ENCODE results near the gene SSX7. TPM values are rescaled to one million over a fixed set of nuclear protein-coding genes. Genes with fewer than 3 reads are reported as not detected.
"Not testable (repeated sequence)": the region's sequence is repeated elsewhere in the genome, so short reads cannot be mapped to it uniquely, and the experiment has no call there.

The SSX7 gene
- total RNA-seq, 3 donors from 2014 or later (not counting 1 experiment from before 2014, with no cell fraction given), result not detected

GRCh38 chrX:52608961-52609360 lies 45.7 kb downstream of the SSX7 start:
- ATAC-seq (no peak), DNase-seq (no peak)
- 90% methylated on average over 1 of the region's 1 CpG for WGBS (ENCODE audit: insufficient coverage)
- Histone ChIP-seq H3K4me3 (ENCODE audit: low read length) (no peak overlapping the region), H3K9me3 (ENCODE audit: control insufficient read depth, insufficient read depth, low read length) (no peaks in the 10 kb centered on the region), H3K27me3 (ENCODE audit: control insufficient read depth, insufficient read depth, low read length) (no peaks in the 10 kb centered on the region), H3K36me3 (ENCODE audit: control insufficient read depth, insufficient read depth, low read length) (no peaks in the 10 kb centered on the region), H3K4me1 (ENCODE audit: control insufficient read depth, insufficient read depth, low read length) (no peaks in the 10 kb centered on the region), H3K27ac (ENCODE audit: low read length) (no peak overlapping the region)
- H3K4me1 Mint-ChIP-seq, result no peaks in the 10 kb centered on the region
- H3K27ac Mint-ChIP-seq, result no peak overlapping the region
- H3K9me3 Mint-ChIP-seq, result no peaks in the 10 kb centered on the region
- intact Hi-C loops (cut with micrococcal nuclease), result no loop called here
- no peak for TF ChIP-seq CTCF (IDR thresholded peaks at IDR 0.05)
- H3K27me3 Mint-ChIP-seq (ENCODE audit: low read depth in 2 of 2), result peaks cover 0 to 35% of the 10 kb centered on the region in 2 donors
- no peak overlapping the region for H3K4me3 Mint-ChIP-seq
- no peaks in the 10 kb centered on the region for H3K36me3 Mint-ChIP-seq

DNA sequence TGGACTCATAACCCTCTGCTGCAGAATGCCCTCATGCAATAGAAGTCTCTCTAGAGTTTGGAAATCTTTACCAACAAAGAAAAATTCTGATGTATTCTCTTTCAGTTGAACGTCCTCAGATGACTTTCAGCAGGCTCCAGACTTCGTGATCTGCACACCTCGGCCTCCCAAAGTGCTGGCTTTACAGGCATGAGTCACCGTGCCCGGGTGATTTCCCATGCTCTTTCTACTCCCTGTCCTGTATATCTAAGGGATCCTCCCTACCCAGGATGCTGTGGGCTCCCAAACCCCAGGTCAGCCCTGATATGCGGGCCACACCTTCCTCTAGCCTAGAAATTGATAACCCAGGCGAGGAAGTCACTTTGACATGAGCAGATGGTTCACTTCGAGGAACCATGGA lies 51.5 kb downstream of the SSX7 start:
- 89% methylated on average over 8 of the region's 8 CpGs for WGBS (ENCODE audit: insufficient coverage)
- not testable (repeated sequence) for H3K4me1 Mint-ChIP-seq

GRCh38 chrX:52598886-52599285 lies 55.8 kb downstream of the SSX7 start:
- no peaks in the 10 kb centered on the region for H3K36me3 Mint-ChIP-seq
- no peaks in the 10 kb centered on the region for H3K36me3 ChIP-seq (ENCODE audit: control insufficient read depth, insufficient read depth, low read length)
- 86% methylated on average over 3 of the region's 7 CpGs for WGBS (ENCODE audit: insufficient coverage)
- H3K9me3 Mint-ChIP-seq, result no peaks in the 10 kb centered on the region
- H3K27me3 Mint-ChIP-seq (ENCODE audit: low read depth in 2 of 2), result peaks cover 3 to 31% of the 10 kb centered on the region in 2 donors
- H3K9me3 ChIP-seq (ENCODE audit: control insufficient read depth, insufficient read depth, low read length), result no peaks in the 10 kb centered on the region
- H3K4me3 Mint-ChIP-seq, result no peak overlapping the region
- DNase-seq (no peak), ATAC-seq (no peak)
- no peaks in the 10 kb centered on the region for H3K4me1 Mint-ChIP-seq
- intact Hi-C loops (cut with micrococcal nuclease), result no loop called here
- no peaks in the 10 kb centered on the region for H3K27me3 ChIP-seq (ENCODE audit: control insufficient read depth, insufficient read depth, low read length)
- H3K27ac Mint-ChIP-seq, result no peak overlapping the region
- no peak overlapping the region for H3K27ac ChIP-seq (ENCODE audit: low read length)
- TF ChIP-seq CTCF (IDR thresholded peaks at IDR 0.05), result no peak
- H3K4me1 ChIP-seq (ENCODE audit: control insufficient read depth, insufficient read depth, low read length), result no peaks in the 10 kb centered on the region
- H3K4me3 ChIP-seq (ENCODE audit: low read length), result no peak overlapping the region

More for the DNA sequence above, 51.5 kb downstream of the SSX7 start:
- H3K4me3 Mint-ChIP-seq; H3K27ac ChIP-seq (ENCODE audit: low read length); H3K36me3 ChIP-seq (ENCODE audit: control insufficient read depth, insufficient read depth, low read length); H3K27ac Mint-ChIP-seq; H3K36me3 Mint-ChIP-seq; DNase-seq; H3K4me3 ChIP-seq (ENCODE audit: low read length); H3K4me1 ChIP-seq (ENCODE audit: control insufficient read depth, insufficient read depth, low read length); intact Hi-C loops (cut with micrococcal nuclease); H3K9me3 Mint-ChIP-seq; H3K9me3 ChIP-seq (ENCODE audit: control insufficient read depth, insufficient read depth, low read length); H3K27me3 ChIP-seq (ENCODE audit: control insufficient read depth, insufficient read depth, low read length); ATAC-seq: not testable (repeated sequence)
- peaks cover 0 to 19% of the 10 kb centered on the region in 2 donors for H3K27me3 Mint-ChIP-seq (ENCODE audit: low read depth in 2 of 2)

GRCh38 chrX:52594658-52595057 lies 60.0 kb downstream of the SSX7 start:
- H3K27me3 ChIP-seq (ENCODE audit: control insufficient read depth, insufficient read depth, low read length), result no peaks in the 10 kb centered on the region
- Mint-ChIP-seq H3K36me3 (no peaks in the 10 kb centered on the region), H3K4me1 (no peaks in the 10 kb centered on the region), H3K27ac (no peak overlapping the region), H3K9me3 (no peaks in the 10 kb centered on the region), H3K4me3 (no peak overlapping the region), H3K27me3 (ENCODE audit: low read depth in 2 of 2) (peaks cover 3 to 38% of the 10 kb centered on the region in 2 donors)
- DNase-seq (no peak), ATAC-seq (no peak)
- no peaks in the 10 kb centered on the region for H3K4me1 ChIP-seq (ENCODE audit: control insufficient read depth, insufficient read depth, low read length)
- intact Hi-C loops (cut with micrococcal nuclease), result no loop called here
- WGBS (ENCODE audit: insufficient coverage), result 92% methylated on average over 3 of the region's 6 CpGs
- no peaks in the 10 kb centered on the region for H3K36me3 ChIP-seq (ENCODE audit: control insufficient read depth, insufficient read depth, low read length)
- TF ChIP-seq CTCF (IDR thresholded peaks at IDR 0.05), result no peak
- no peaks in the 10 kb centered on the region for H3K9me3 ChIP-seq (ENCODE audit: control insufficient read depth, insufficient read depth, low read length)
- no peak overlapping the region for H3K4me3 ChIP-seq (ENCODE audit: low read length)
- H3K27ac ChIP-seq (ENCODE audit: low read length), result no peak overlapping the region

Other genes with a start within 250 kb of the SSX7 start
- not detected for gene XAGE1A, start 159.1 kb downstream of the SSX7 start, total RNA-seq
- gene XAGE1B, start 137.8 kb downstream of the SSX7 start, total RNA-seq, result not detected
- not detected for gene SSX2, start 52.3 kb upstream of the SSX7 start, total RNA-seq
- not detected for gene SSX2B, start 96.4 kb upstream of the SSX7 start, total RNA-seq
- gene SPANXN5, start 142.5 kb upstream of the SSX7 start, total RNA-seq, result not detected
- not detected for gene XAGE5, start 156.4 kb upstream of the SSX7 start, total RNA-seq
- gene XAGE3, start 213.2 kb upstream of the SSX7 start, total RNA-seq, result not detected
- 10 to 100 TPM; 11.2 to 14.3 (median 13.8) TPM for gene FAM156B, start 242.4 kb upstream of the SSX7 start, total RNA-seq

All from natural killer cell (primary cell).